ENCODE data around the gene DYRK3. TPM values are rescaled to one million over a fixed set of nuclear protein-coding genes. Genes with fewer than 3 reads are reported as not detected.
A peak's percentile ranks its signal among the peaks of the same experiment; 100 is the strongest.

Gene DYRK3
- total and polyA plus RNA-seq, 2 of the 13 experiments (the other 11 are each of a cell fraction or from before 2014, with no cell fraction given), result 0.48 to 2.8 TPM

DNA sequence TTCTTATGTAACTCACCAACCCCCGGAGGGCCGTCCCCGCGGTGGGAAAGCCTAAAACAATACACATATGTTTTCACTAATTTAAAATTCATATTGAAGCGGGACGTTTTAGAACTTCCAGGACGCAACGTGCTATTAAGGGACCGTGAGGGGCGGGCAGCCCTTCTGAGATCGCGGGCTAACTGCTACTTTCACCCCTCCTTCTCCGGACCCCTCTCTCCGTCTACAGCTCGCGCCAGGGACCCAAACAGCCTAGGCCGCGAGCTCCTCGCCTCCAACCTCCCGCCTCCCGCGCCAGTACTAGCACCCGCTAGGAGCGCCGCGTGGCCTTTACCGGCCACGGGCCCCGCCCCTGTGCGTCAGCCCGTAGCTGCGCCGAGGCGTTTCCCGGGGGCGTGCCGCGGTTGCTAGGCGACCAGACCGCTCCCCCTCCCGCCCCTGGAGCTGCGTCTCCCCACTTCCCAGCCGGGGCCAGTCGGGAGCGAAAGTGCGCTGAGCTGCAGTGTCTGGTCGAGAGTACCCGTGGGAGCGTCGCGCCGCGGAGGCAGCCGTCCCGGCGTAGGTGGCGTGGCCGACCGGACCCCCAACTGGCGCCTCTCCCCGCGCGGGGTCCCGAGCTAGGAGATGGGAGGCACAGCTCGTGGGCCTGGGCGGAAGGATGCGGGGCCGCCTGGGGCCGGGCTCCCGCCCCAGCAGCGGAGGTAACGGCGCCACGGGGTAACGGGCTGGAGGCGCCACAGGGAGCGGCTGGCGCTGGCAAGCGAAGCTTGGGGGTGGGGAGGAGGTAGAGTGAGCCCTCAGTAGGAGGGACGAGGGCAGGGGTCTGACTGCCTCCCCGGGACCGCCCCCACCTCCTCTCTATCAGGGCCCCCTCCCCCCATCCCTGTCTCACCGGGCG, at the start of gene DYRK3 (continued):
- TF ChIP-seq, protein P1, sequence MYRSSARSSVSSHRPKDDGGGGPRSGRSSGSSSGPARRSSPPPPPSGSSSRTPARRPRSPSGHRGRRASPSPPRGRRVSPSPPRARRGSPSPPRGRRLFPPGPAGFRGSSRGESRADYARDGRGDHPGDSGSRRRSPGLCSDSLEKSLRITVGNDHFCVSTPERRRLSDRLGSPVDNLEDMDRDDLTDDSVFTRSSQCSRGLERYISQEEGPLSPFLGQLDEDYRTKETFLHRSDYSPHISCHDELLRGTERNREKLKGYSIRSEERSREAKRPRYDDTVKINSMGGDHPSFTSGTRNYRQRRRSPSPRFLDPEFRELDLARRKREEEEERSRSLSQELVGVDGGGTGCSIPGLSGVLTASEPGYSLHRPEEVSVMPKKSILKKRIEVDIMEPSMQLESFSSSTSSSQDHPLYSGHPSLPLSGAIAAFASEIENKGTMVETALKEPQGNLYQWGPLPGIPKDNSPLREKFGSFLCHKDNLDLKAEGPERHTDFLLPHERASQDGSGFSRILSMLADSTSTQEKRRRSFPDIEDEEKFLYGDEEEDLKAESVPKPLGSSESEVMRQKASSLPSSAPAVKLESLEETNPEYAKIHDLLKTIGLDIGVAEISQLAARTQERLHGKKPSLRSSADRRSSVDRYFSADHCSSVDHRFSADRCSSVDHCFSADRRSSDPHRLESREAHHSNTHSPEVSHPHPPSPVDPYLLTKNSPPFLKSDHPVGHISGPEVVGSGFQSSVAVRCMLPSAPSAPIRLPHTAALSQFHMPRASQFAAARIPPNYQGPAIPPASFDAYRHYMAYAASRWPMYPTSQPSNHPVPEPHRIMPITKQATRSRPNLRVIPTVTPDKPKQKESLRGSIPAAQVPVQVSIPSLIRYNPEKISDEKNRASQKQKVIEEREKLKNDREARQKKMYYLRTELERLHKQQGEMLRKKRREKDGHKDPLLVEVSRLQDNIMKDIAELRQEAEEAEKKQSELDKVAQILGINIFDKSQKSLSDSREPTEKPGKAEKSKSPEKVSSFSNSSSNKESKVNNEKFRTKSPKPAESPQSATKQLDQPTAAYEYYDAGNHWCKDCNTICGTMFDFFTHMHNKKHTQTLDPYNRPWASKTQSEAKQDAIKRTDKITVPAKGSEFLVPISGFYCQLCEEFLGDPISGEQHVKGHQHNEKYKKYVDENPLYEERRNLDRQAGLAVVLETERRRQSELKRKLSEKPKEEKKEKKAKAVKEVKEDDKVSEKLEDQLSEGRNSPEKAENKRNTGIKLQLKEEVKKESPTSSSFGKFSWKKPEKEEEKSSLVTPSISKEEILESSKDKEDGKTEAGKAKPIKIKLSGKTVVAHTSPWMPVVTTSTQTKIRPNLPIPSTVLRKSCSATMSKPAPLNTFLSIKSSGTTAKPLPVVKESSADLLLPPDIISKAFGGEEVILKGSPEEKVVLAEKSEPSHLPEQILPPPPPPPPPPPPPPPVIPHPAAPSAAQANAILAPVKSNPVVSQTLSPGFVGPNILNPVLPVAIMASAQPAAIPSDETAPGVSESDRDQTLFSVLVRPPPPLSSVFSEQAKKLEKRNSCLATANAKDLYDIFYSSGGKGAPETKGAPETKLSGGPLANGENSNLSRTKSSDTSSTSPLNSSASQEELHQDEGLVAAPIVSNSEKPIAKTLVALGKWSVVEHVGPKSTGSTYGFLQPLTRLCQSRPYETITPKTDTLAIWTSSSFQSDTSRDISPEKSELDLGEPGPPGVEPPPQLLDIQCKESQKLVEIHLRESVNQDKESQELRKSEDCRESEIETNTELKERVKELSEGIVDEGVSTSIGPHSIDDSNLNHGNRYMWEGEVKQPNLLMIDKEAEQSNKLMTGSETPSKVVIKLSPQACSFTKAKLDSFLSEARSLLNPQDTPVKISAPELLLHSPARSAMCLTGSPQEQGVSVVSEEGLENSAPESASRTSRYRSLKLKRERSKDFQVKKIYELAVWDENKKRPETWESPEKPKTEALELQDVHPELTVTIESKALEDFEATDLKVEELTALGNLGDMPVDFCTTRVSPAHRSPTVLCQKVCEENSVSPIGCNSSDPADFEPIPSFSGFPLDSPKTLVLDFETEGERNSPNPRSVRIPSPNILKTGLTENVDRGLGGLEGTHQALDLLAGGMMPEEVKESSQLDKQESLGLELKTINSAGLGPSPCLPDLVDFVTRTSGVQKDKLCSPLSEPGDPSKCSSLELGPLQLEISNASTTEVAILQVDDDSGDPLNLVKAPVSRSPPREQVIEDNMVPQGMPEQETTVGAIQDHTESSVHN (CRISPR knock-in tag; IDR thresholded peaks at IDR 0.05), result 0 out of 2 replicates have a peak, but pooled peaks have one; percentile 26
- TF ChIP-seq SMAD9 (CRISPR knock-in tag; IDR thresholded peaks at IDR 0.05) (no peak), PAWR (CRISPR knock-in tag; IDR thresholded peaks at IDR 0.05; ENCODE audit: borderline replicate concordance) (0 out of 2 replicates have a peak, but pooled peaks have one; percentile 33), IRX3 (CRISPR knock-in tag; IDR thresholded peaks at IDR 0.05; ENCODE audit: borderline replicate concordance, low read depth) (0 out of 2 replicates have a peak, but pooled peaks have one; percentile 21), KLF15 (CRISPR knock-in tag; IDR thresholded peaks at IDR 0.05; ENCODE audit: borderline replicate concordance) (peak; percentile 74; the same call in 1 of the 2 replicates), ZNF207 (IDR thresholded peaks at IDR 0.05; ENCODE audit: borderline replicate concordance) (no peak), AGO1 (IDR thresholded peaks at IDR 0.05; ENCODE audit: low read depth, low read length, poor library complexity, severe bottlenecking) (peak; percentile 30), HNRNPUL1 (IDR thresholded peaks at IDR 0.05; ENCODE audit: low read depth, low read length) (no peak), SNAPC2 (CRISPR knock-in tag; IDR thresholded peaks at IDR 0.05) (no peak), ADNP (CRISPR knock-in tag; IDR thresholded peaks at IDR 0.05) (no peak)
- TF ChIP-seq, protein P2, sequence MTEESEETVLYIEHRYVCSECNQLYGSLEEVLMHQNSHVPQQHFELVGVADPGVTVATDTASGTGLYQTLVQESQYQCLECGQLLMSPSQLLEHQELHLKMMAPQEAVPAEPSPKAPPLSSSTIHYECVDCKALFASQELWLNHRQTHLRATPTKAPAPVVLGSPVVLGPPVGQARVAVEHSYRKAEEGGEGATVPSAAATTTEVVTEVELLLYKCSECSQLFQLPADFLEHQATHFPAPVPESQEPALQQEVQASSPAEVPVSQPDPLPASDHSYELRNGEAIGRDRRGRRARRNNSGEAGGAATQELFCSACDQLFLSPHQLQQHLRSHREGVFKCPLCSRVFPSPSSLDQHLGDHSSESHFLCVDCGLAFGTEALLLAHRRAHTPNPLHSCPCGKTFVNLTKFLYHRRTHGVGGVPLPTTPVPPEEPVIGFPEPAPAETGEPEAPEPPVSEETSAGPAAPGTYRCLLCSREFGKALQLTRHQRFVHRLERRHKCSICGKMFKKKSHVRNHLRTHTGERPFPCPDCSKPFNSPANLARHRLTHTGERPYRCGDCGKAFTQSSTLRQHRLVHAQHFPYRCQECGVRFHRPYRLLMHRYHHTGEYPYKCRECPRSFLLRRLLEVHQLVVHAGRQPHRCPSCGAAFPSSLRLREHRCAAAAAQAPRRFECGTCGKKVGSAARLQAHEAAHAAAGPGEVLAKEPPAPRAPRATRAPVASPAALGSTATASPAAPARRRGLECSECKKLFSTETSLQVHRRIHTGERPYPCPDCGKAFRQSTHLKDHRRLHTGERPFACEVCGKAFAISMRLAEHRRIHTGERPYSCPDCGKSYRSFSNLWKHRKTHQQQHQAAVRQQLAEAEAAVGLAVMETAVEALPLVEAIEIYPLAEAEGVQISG (CRISPR knock-in tag; IDR thresholded peaks at IDR 0.05), result peak; percentile 74
